ENCODE data around the gene SPATA13.

Gene SPATA13

GRCh38 chr13:24217601-24218281, 57.2 kb downstream of the SPATA13 start:
- TF ChIP-seq POLR2AphosphoS5 (IDR thresholded peaks at IDR 0.05; ENCODE audit: low read depth, low read length) = no peak
- no peak for TF ChIP-seq FOXP2 (optimal IDR thresholded peaks at IDR 0.05; ENCODE audit: borderline replicate concordance, extremely low read depth, extremely low read length, insufficient read depth)
- no peak for TF ChIP-seq SIN3A (IDR thresholded peaks at IDR 0.05; ENCODE audit: borderline replicate concordance, insufficient read depth, low read length)
- TF ChIP-seq TAF1 (IDR thresholded peaks at IDR 0.05; ENCODE audit: borderline replicate concordance, insufficient read depth, low read length) = no peak
- TF ChIP-seq, protein P1, sequence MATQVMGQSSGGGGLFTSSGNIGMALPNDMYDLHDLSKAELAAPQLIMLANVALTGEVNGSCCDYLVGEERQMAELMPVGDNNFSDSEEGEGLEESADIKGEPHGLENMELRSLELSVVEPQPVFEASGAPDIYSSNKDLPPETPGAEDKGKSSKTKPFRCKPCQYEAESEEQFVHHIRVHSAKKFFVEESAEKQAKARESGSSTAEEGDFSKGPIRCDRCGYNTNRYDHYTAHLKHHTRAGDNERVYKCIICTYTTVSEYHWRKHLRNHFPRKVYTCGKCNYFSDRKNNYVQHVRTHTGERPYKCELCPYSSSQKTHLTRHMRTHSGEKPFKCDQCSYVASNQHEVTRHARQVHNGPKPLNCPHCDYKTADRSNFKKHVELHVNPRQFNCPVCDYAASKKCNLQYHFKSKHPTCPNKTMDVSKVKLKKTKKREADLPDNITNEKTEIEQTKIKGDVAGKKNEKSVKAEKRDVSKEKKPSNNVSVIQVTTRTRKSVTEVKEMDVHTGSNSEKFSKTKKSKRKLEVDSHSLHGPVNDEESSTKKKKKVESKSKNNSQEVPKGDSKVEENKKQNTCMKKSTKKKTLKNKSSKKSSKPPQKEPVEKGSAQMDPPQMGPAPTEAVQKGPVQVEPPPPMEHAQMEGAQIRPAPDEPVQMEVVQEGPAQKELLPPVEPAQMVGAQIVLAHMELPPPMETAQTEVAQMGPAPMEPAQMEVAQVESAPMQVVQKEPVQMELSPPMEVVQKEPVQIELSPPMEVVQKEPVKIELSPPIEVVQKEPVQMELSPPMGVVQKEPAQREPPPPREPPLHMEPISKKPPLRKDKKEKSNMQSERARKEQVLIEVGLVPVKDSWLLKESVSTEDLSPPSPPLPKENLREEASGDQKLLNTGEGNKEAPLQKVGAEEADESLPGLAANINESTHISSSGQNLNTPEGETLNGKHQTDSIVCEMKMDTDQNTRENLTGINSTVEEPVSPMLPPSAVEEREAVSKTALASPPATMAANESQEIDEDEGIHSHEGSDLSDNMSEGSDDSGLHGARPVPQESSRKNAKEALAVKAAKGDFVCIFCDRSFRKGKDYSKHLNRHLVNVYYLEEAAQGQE (IDR thresholded peaks at IDR 0.05; ENCODE audit: insufficient read depth in 1 of 2, low read depth in 2 of 2, low read length in 2 of 2) = no peak

DNA sequence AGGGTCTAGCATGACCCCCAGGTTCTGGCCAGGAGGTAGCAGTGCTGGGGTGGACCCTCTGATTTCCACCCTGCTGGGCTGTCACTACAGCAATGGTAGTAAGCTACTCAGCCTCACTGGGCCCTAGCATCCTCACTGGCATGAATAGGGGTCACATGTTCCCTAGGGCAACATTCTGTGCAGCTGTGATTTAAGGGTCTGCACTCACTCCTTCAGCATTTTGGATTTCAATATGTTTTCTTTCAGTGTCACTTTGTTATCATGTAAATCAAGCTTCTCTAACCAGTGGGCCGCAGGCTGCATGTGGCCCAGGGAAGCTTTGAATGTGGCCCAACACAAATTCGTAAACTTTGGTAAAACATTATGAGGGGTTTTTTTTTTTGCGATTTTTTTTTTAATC, 57.8 kb downstream of the SPATA13 start:
- no peak for TF ChIP-seq TAF1 (IDR thresholded peaks at IDR 0.05; ENCODE audit: borderline replicate concordance, insufficient read depth, low read length)
- TF ChIP-seq SIN3A (IDR thresholded peaks at IDR 0.05; ENCODE audit: borderline replicate concordance, insufficient read depth, low read length) = no peak
- no peak for TF ChIP-seq FOXP2 (optimal IDR thresholded peaks at IDR 0.05; ENCODE audit: borderline replicate concordance, extremely low read depth, extremely low read length, insufficient read depth)
- TF ChIP-seq, protein P1 (IDR thresholded peaks at IDR 0.05; ENCODE audit: insufficient read depth in 1 of 2, low read depth in 2 of 2, low read length in 2 of 2) = no peak
- no peak for TF ChIP-seq POLR2AphosphoS5 (IDR thresholded peaks at IDR 0.05; ENCODE audit: low read depth, low read length)

- TF ChIP-seq POLR2AphosphoS5 (IDR thresholded peaks at IDR 0.05; ENCODE audit: low read depth, low read length) = no peak
- TF ChIP-seq, protein P1 (IDR thresholded peaks at IDR 0.05; ENCODE audit: insufficient read depth in 1 of 2, low read depth in 2 of 2, low read length in 2 of 2) = no peak
- TF ChIP-seq TAF1 (IDR thresholded peaks at IDR 0.05; ENCODE audit: borderline replicate concordance, insufficient read depth, low read length) = no peak
- TF ChIP-seq FOXP2 (optimal IDR thresholded peaks at IDR 0.05; ENCODE audit: borderline replicate concordance, extremely low read depth, extremely low read length, insufficient read depth) = no peak
- no peak for TF ChIP-seq SIN3A (IDR thresholded peaks at IDR 0.05; ENCODE audit: borderline replicate concordance, insufficient read depth, low read length)
These were observed 58.5 kb downstream of the SPATA13 start for GRCh38 chr13:24218977-24219376.

- TF ChIP-seq, protein P1 (IDR thresholded peaks at IDR 0.05; ENCODE audit: insufficient read depth in 1 of 2, low read depth in 2 of 2, low read length in 2 of 2) = no peak
- no peak for TF ChIP-seq POLR2AphosphoS5 (IDR thresholded peaks at IDR 0.05; ENCODE audit: low read depth, low read length)
- no peak for TF ChIP-seq SIN3A (IDR thresholded peaks at IDR 0.05; ENCODE audit: borderline replicate concordance, insufficient read depth, low read length)
- no peak for TF ChIP-seq TAF1 (IDR thresholded peaks at IDR 0.05; ENCODE audit: borderline replicate concordance, insufficient read depth, low read length)
- no peak for TF ChIP-seq FOXP2 (optimal IDR thresholded peaks at IDR 0.05; ENCODE audit: borderline replicate concordance, extremely low read depth, extremely low read length, insufficient read depth)
These were observed 59.7 kb downstream of the SPATA13 start for GRCh38 chr13:24220086-24220703.

Measured in PFSK-1 (cell line).